Fibroblast of pulmonary artery (primary cell): Measurements from ENCODE around the gene DRAXIN.

Source experiments
- DNase-seq: peaks from one replicate; pipeline ENCODE4 v3.0.0-alpha.2; 2010; ENCODE audit warnings: low read depth
- H3K4me3 ChIP-seq: replicated peaks from 2 replicates; pipeline ENCODE4 v1.5.1; 2011; ENCODE audit warnings: low read depth, mild to moderate bottlenecking, control low read depth, low read length, moderate library complexity
- TF ChIP-seq, protein P1 (sequence below): IDR thresholded peaks from 2 replicates; pipeline ENCODE4 v1.5.1; 2011; ENCODE audit warnings: mild to moderate bottlenecking, control low read depth, low read length, inconsistent platforms; ENCODE audit errors: missing control alignments

The DRAXIN gene

GRCh38 chr1:11729155-11729497 is 37.6 kb downstream of the DRAXIN start:
- DNase-seq: no peak
- TF ChIP-seq, protein P1, sequence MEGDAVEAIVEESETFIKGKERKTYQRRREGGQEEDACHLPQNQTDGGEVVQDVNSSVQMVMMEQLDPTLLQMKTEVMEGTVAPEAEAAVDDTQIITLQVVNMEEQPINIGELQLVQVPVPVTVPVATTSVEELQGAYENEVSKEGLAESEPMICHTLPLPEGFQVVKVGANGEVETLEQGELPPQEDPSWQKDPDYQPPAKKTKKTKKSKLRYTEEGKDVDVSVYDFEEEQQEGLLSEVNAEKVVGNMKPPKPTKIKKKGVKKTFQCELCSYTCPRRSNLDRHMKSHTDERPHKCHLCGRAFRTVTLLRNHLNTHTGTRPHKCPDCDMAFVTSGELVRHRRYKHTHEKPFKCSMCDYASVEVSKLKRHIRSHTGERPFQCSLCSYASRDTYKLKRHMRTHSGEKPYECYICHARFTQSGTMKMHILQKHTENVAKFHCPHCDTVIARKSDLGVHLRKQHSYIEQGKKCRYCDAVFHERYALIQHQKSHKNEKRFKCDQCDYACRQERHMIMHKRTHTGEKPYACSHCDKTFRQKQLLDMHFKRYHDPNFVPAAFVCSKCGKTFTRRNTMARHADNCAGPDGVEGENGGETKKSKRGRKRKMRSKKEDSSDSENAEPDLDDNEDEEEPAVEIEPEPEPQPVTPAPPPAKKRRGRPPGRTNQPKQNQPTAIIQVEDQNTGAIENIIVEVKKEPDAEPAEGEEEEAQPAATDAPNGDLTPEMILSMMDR: no peak
- H3K4me3 ChIP-seq: no peak overlapping the region

- TF ChIP-seq, protein P1: no peak
- no peak overlapping the region for H3K4me3 ChIP-seq
- DNase-seq: no peak
Observed at GRCh38 chr1:11729498-11730428, 38.3 kb downstream of the DRAXIN start.

DNA sequence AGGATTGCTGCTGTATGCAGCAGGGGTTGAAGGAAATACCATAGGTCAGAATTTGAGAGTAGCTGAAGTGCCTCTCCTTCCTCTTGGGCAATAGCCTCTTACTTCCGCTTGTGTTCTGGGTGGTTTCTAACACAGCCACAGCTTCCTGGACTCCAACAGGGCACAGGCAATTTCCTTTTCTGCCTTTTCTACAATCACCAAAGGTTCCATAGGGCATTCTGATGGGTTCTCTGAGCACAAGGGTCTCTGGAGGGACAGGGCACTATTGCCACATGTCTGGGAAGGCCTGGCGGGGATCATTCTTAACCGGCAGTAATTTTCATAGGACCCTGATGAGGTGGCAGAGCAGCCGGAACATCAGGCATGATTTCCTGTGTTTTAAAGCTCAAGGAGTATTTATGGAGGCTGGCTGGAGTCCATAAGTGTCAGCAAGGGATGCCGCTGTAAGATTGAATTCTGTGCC is 39.0 kb downstream of the DRAXIN start:
- no peak overlapping the region for H3K4me3 ChIP-seq
- TF ChIP-seq, protein P1: no peak
- DNase-seq: peak; percentile 70

- TF ChIP-seq, protein P1: no peak
- peak; percentile 64 for DNase-seq
- H3K4me3 ChIP-seq: peak overlapping the region; percentile 44
Observed at GRCh38 chr1:11731691-11732283, 40.3 kb downstream of the DRAXIN start.

- H3K4me3 ChIP-seq: no peak overlapping the region
- TF ChIP-seq, protein P1: no peak
- DNase-seq: no peak
Observed at GRCh38 chr1:11733306-11733705, 41.8 kb downstream of the DRAXIN start.

GRCh38 chr1:11735531-11735853 is 44.0 kb downstream of the DRAXIN start:
- DNase-seq: no peak
- TF ChIP-seq, protein P1: no peak
- peak overlapping the region; percentile 98 for H3K4me3 ChIP-seq
